ENCODE results near the gene FRMD3.
A peak's percentile ranks its signal among the peaks of the same experiment; 100 is the strongest.

FRMD3 gene

GRCh38 chr9:83432877-83433550 lies 105.2 kb downstream of the FRMD3 start:
- no peak for DNase-seq (ENCODE audit: low spot score)

- DNase-seq (ENCODE audit: low spot score): peak; percentile 81
Measured at GRCh38 chr9:83432104-83432627, 106.0 kb downstream of the FRMD3 start.

- DNase-seq (ENCODE audit: low spot score): peak; percentile 24
Measured at GRCh38 chr9:83431101-83432060, 106.8 kb downstream of the FRMD3 start.

GRCh38 chr9:83430681-83431080 lies 107.5 kb downstream of the FRMD3 start:
- no peak for DNase-seq (ENCODE audit: low spot score)

GRCh38 chr9:83429229-83429628 lies 109.0 kb downstream of the FRMD3 start:
- DNase-seq (ENCODE audit: low spot score): no peak

GRCh38 chr9:83425240-83425639 lies 113.0 kb downstream of the FRMD3 start:
- DNase-seq (ENCODE audit: low spot score): no peak

- DNase-seq (ENCODE audit: low spot score): no peak
Measured at GRCh38 chr9:83424831-83425230, 113.4 kb downstream of the FRMD3 start.

- no peak for DNase-seq (ENCODE audit: low spot score)
Measured at GRCh38 chr9:83423815-83424707, 114.1 kb downstream of the FRMD3 start.

GRCh38 chr9:83422527-83422926 lies 115.7 kb downstream of the FRMD3 start:
- DNase-seq (ENCODE audit: low spot score): no peak

GRCh38 chr9:83420486-83420885 lies 117.7 kb downstream of the FRMD3 start:
- no peak for DNase-seq (ENCODE audit: low spot score)

GRCh38 chr9:83419961-83420360 lies 118.2 kb downstream of the FRMD3 start:
- DNase-seq (ENCODE audit: low spot score): no peak

GRCh38 chr9:83418283-83418682 lies 119.9 kb downstream of the FRMD3 start:
- DNase-seq (ENCODE audit: low spot score): no peak

GRCh38 chr9:83413367-83413766 lies 124.8 kb downstream of the FRMD3 start:
- no peak for DNase-seq (ENCODE audit: low spot score)

GRCh38 chr9:83410701-83411100 lies 127.5 kb downstream of the FRMD3 start:
- DNase-seq (ENCODE audit: low spot score): no peak

GRCh38 chr9:83406921-83407320 lies 131.3 kb downstream of the FRMD3 start:
- no peak for DNase-seq (ENCODE audit: low spot score)

GRCh38 chr9:83405759-83406158 lies 132.4 kb downstream of the FRMD3 start:
- no peak for DNase-seq (ENCODE audit: low spot score)

- no peak for DNase-seq (ENCODE audit: low spot score)
Measured at GRCh38 chr9:83403527-83404238, 134.5 kb downstream of the FRMD3 start.

- no peak for DNase-seq (ENCODE audit: low spot score)
Measured at GRCh38 chr9:83401328-83401900, 136.8 kb downstream of the FRMD3 start.

- DNase-seq (ENCODE audit: low spot score): no peak
Measured at GRCh38 chr9:83396813-83397212, 141.4 kb downstream of the FRMD3 start.

- no peak for DNase-seq (ENCODE audit: low spot score)
Measured at GRCh38 chr9:83396342-83396741, 141.9 kb downstream of the FRMD3 start.

- no peak for DNase-seq (ENCODE audit: low spot score)
Measured at GRCh38 chr9:83392228-83392627, 146.0 kb downstream of the FRMD3 start.

All from LoVo (cell line).